Measurements from ENCODE around the gene SLC11A1. TPM values are rescaled to one million over a fixed set of nuclear protein-coding genes. Genes with fewer than 3 reads are reported as not detected.
A peak's percentile ranks its signal among the peaks of the same experiment; 100 is the strongest.

SLC11A1 gene
- total RNA-seq, 1 donor from 2014 or later, result not detected

DNA sequence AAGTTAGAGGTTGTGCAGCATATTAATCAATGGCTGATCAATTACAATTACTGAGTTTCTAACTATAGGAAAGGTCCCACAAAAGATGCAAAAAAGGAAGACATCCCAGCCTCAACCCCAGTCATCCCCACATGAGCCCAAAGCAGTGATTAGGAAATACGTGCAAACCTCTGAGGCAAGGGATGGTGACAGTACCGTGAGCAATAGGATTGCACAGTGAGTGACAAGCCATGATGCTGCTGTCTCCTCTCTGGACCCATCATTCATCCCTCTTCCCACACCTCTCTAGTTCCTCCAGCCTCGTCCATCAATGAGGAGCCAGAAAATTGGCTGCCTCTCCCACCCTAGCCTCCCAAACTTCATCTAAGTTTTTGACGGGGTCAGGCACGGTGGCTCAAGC, 4.0 kb upstream of the SLC11A1 start:
- Mint-ChIP-seq H3K9me3 (ENCODE audit: unreplicated experiment) (no peaks in the 10 kb centered on the region), H3K27me3 (ENCODE audit: unreplicated experiment) (peaks cover 6% of the 10 kb centered on the region), H3K27ac (ENCODE audit: unreplicated experiment) (no peak overlapping the region), H3K4me1 (ENCODE audit: unreplicated experiment) (no peaks in the 10 kb centered on the region), H3K36me3 (ENCODE audit: low read depth, unreplicated experiment) (no peaks in the 10 kb centered on the region), H3K4me3 (ENCODE audit: unreplicated experiment) (no peak overlapping the region)
- DNase-seq (ENCODE audit: low spot score), result no peak
- TF ChIP-seq, protein P1, sequence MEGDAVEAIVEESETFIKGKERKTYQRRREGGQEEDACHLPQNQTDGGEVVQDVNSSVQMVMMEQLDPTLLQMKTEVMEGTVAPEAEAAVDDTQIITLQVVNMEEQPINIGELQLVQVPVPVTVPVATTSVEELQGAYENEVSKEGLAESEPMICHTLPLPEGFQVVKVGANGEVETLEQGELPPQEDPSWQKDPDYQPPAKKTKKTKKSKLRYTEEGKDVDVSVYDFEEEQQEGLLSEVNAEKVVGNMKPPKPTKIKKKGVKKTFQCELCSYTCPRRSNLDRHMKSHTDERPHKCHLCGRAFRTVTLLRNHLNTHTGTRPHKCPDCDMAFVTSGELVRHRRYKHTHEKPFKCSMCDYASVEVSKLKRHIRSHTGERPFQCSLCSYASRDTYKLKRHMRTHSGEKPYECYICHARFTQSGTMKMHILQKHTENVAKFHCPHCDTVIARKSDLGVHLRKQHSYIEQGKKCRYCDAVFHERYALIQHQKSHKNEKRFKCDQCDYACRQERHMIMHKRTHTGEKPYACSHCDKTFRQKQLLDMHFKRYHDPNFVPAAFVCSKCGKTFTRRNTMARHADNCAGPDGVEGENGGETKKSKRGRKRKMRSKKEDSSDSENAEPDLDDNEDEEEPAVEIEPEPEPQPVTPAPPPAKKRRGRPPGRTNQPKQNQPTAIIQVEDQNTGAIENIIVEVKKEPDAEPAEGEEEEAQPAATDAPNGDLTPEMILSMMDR (IDR thresholded peaks at IDR 0.05; ENCODE audit: unreplicated experiment), result no peak

DNA sequence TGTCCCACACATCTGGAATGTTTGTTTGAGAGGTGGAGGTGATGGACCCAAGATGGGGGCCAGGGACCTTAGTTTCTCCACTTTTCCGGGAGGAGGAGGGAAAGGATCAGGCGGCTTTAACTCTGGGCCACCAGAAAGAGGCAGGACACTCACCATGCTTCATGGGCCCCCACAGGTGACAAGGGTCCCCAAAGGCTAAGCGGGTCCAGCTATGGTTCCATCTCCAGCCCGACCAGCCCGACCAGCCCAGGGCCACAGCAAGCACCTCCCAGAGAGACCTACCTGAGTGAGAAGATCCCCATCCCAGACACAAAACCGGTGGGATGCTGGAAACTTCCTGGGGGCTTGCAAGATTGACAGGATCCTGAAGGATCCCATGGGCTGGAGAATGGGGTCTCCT, 712 bp downstream of the SLC11A1 start:
- Mint-ChIP-seq H3K9me3 (ENCODE audit: unreplicated experiment) (no peaks in the 10 kb centered on the region), H3K36me3 (ENCODE audit: low read depth, unreplicated experiment) (no peaks in the 10 kb centered on the region), H3K4me1 (ENCODE audit: unreplicated experiment) (peaks cover 3% of the 10 kb centered on the region), H3K27me3 (ENCODE audit: unreplicated experiment) (peaks cover 10% of the 10 kb centered on the region), H3K27ac (ENCODE audit: unreplicated experiment) (no peak overlapping the region), H3K4me3 (ENCODE audit: unreplicated experiment) (no peak overlapping the region)
- DNase-seq (ENCODE audit: low spot score), result no peak
- TF ChIP-seq, protein P1 (IDR thresholded peaks at IDR 0.05; ENCODE audit: unreplicated experiment), result no peak

- TF ChIP-seq, protein P1 (IDR thresholded peaks at IDR 0.05; ENCODE audit: unreplicated experiment), result no peak
- no peak for DNase-seq (ENCODE audit: low spot score)
- peaks cover 3% of the 10 kb centered on the region for H3K4me1 Mint-ChIP-seq (ENCODE audit: unreplicated experiment)
- H3K27me3 Mint-ChIP-seq (ENCODE audit: unreplicated experiment), result peaks cover 8% of the 10 kb centered on the region
- H3K4me3 Mint-ChIP-seq (ENCODE audit: unreplicated experiment), result no peak overlapping the region
- no peaks in the 10 kb centered on the region for H3K36me3 Mint-ChIP-seq (ENCODE audit: low read depth, unreplicated experiment)
- no peaks in the 10 kb centered on the region for H3K9me3 Mint-ChIP-seq (ENCODE audit: unreplicated experiment)
- H3K27ac Mint-ChIP-seq (ENCODE audit: unreplicated experiment), result no peak overlapping the region
These were observed 1.9 kb downstream of the SLC11A1 start for GRCh38 chr2:218383892-218384519.

- Mint-ChIP-seq H3K27me3 (ENCODE audit: unreplicated experiment) (peaks cover 8% of the 10 kb centered on the region), H3K4me3 (ENCODE audit: unreplicated experiment) (no peak overlapping the region), H3K4me1 (ENCODE audit: unreplicated experiment) (peaks cover 3% of the 10 kb centered on the region), H3K36me3 (ENCODE audit: low read depth, unreplicated experiment) (no peaks in the 10 kb centered on the region), H3K27ac (ENCODE audit: unreplicated experiment) (no peak overlapping the region), H3K9me3 (ENCODE audit: unreplicated experiment) (no peaks in the 10 kb centered on the region)
- no peak for DNase-seq (ENCODE audit: low spot score)
- TF ChIP-seq, protein P1 (IDR thresholded peaks at IDR 0.05; ENCODE audit: unreplicated experiment), result no peak
These were observed 2.9 kb downstream of the SLC11A1 start for GRCh38 chr2:218384975-218385374.

DNA sequence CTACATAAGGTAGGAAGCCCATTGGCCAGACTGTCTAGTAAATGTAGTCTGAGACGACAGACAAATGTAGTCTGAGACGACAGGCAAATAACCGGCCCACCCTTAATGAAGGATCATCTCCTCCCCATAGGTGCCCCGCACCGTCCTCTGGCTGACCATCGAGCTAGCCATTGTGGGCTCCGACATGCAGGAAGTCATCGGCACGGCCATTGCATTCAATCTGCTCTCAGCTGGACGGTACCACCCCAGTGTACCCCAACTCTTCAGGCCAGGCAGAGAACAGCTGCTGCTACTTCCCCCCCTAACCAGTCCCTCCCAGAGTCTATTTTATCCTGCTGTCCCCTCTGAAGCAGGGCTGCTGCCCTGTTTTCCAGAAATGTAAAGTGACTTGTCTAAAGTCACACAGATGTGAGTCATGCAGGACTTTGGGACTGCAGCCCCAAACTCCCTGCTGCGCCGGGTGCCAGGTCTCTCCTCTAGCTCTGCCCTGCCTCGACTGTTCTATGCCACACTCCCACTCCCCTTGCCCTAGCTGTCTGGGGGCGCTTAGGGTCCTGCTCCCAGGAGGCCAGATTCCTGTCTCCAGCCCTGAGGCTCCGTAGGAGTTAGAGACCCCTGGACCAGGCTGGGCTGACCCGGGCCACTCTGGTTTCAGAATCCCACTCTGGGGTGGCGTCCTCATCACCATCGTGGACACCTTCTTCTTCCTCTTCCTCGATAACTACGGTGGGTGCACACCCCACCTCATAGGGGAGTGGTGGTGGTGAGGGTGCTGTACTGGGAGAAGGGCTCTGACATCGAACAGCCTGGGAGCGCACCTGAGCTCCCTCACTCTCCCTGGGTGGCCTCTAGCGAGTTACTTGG, 4.7 kb downstream of the SLC11A1 start:
- TF ChIP-seq, protein P1 (IDR thresholded peaks at IDR 0.05; ENCODE audit: unreplicated experiment), result no peak
- Mint-ChIP-seq H3K27me3 (ENCODE audit: unreplicated experiment) (peaks cover 5% of the 10 kb centered on the region), H3K36me3 (ENCODE audit: low read depth, unreplicated experiment) (no peaks in the 10 kb centered on the region), H3K27ac (ENCODE audit: unreplicated experiment) (no peak overlapping the region), H3K4me1 (ENCODE audit: unreplicated experiment) (peaks cover 3% of the 10 kb centered on the region), H3K9me3 (ENCODE audit: unreplicated experiment) (no peaks in the 10 kb centered on the region), H3K4me3 (ENCODE audit: unreplicated experiment) (peak overlapping the region; percentile 47)
- no peak for DNase-seq (ENCODE audit: low spot score)
